ENCODE results near the gene IRX2. TPM values are rescaled to one million over a fixed set of nuclear protein-coding genes. Genes with fewer than 3 reads are reported as not detected.

The IRX2 gene
- total and polyA plus RNA-seq, 8 donors: 32.4 to 72.0 (median 63.3) TPM

DNA sequence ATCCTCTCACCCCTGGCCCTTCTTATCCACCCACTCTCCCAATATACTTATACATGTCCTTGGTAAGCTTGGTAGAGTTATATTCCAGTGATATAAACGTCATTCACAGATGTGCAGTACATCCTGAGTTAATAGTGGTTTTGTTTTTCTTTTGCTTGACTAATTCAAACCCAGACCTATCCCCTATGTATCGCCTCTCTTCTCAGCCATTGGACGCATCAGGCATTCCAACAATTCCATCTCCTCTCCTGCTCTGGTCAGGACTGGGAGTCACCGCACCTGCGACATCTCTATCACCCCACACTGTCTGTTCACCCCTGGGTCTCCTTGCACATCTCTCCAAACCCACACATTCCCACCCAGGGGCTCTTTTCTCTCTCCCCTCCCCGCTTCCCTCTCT is 21.9 kb upstream of the IRX2 start:
- Histone ChIP-seq H3K4me3 (no peak overlapping the region), H3K27me3 (no peaks in the 10 kb centered on the region), H3K36me3 (no peaks in the 10 kb centered on the region), H3K9me3 (no peaks in the 10 kb centered on the region), H3K27ac (no peak overlapping the region), H3K4me1 (no peaks in the 10 kb centered on the region)
- DNase-seq: no peak
- intact Hi-C loops (cut with DNase I): no loop called here
- ATAC-seq: no peak
- TF ChIP-seq, protein P1, sequence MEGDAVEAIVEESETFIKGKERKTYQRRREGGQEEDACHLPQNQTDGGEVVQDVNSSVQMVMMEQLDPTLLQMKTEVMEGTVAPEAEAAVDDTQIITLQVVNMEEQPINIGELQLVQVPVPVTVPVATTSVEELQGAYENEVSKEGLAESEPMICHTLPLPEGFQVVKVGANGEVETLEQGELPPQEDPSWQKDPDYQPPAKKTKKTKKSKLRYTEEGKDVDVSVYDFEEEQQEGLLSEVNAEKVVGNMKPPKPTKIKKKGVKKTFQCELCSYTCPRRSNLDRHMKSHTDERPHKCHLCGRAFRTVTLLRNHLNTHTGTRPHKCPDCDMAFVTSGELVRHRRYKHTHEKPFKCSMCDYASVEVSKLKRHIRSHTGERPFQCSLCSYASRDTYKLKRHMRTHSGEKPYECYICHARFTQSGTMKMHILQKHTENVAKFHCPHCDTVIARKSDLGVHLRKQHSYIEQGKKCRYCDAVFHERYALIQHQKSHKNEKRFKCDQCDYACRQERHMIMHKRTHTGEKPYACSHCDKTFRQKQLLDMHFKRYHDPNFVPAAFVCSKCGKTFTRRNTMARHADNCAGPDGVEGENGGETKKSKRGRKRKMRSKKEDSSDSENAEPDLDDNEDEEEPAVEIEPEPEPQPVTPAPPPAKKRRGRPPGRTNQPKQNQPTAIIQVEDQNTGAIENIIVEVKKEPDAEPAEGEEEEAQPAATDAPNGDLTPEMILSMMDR (IDR thresholded peaks at IDR 0.05): no peak

DNA sequence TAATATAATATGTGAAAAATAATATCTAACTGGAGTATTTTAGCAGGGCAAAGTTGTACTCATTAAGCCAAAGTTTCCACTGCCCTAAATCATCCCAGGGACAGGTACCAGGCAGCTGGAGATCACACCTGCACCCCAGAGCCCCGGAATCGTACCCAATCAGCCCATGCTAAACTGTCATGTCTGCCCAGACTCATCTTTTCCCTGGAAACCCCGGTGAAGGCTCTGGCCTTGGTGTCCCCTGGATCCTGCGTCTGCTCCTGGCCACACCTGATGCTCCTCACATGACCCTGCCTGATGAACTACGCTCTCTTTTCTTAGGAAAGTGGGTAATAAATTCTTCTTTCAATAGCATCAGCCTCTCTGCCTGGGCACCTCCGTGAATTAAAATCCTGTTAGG is 15.6 kb upstream of the IRX2 start:
- Histone ChIP-seq H3K36me3 (no peaks in the 10 kb centered on the region), H3K9me3 (no peaks in the 10 kb centered on the region), H3K27me3 (peaks cover 4 to 6% of the 10 kb centered on the region in 2 donors), H3K4me3 (no peak overlapping the region), H3K4me1 (no peaks in the 10 kb centered on the region), H3K27ac (no peak overlapping the region)
- intact Hi-C loops (cut with DNase I): no loop called here
- DNase-seq (no peak), ATAC-seq (no peak)
- TF ChIP-seq, protein P1 (IDR thresholded peaks at IDR 0.05): no peak

GRCh38 chr5:2764581-2764980 is 13.1 kb upstream of the IRX2 start:
- no peak overlapping the region for H3K4me3 ChIP-seq
- intact Hi-C loops (cut with DNase I): no loop called here
- ATAC-seq (no peak), DNase-seq (no peak)
- no peaks in the 10 kb centered on the region for H3K9me3 ChIP-seq
- no peaks in the 10 kb centered on the region for H3K36me3 ChIP-seq
- H3K27me3 ChIP-seq: peaks cover 4 to 14% of the 10 kb centered on the region in 2 donors
- H3K4me1 ChIP-seq: no peaks in the 10 kb centered on the region
- TF ChIP-seq, protein P1 (IDR thresholded peaks at IDR 0.05): no peak
- no peak overlapping the region for H3K27ac ChIP-seq

DNA sequence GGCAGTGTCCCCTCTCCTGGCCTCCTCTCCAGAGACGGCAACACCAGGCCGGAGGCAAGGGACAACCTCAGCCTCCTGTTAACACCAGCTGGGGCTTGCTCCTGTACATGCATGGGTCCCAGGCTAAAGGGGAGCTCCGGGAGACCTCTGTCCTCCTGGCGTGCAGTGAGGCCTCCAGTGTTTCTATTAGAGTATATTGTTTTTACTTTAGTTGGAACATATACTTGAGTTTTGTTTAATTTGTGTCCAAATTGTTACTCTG is 12.0 kb upstream of the IRX2 start:
- Histone ChIP-seq H3K27me3 (peaks cover 4 to 26% of the 10 kb centered on the region in 2 donors), H3K4me1 (no peaks in the 10 kb centered on the region), H3K4me3 (no peak overlapping the region), H3K27ac (no peak overlapping the region), H3K36me3 (no peaks in the 10 kb centered on the region), H3K9me3 (no peaks in the 10 kb centered on the region)
- no peak for ATAC-seq
- intact Hi-C loops (cut with DNase I): no loop called here
- no peak for DNase-seq
- TF ChIP-seq, protein P1 (IDR thresholded peaks at IDR 0.05): no peak

GRCh38 chr5:2762744-2763532 is 11.5 kb upstream of the IRX2 start:
- Histone ChIP-seq H3K4me1 (no peaks in the 10 kb centered on the region), H3K27ac (no peak overlapping the region), H3K36me3 (no peaks in the 10 kb centered on the region), H3K9me3 (no peaks in the 10 kb centered on the region), H3K27me3 (peaks cover 4 to 31% of the 10 kb centered on the region in 2 donors), H3K4me3 (no peak overlapping the region)
- DNase-seq (no peak), ATAC-seq (no peak)
- intact Hi-C loops (cut with DNase I): no loop called here
- TF ChIP-seq, protein P1 (IDR thresholded peaks at IDR 0.05): no peak
